Retinal pigment epithelial cell (primary cell): ENCODE measurements around the gene SCUBE1.

Source experiments
- DNase-seq: peaks from one replicate; pipeline ENCODE4 v3.0.0-alpha.2; 2010; ENCODE audit warnings: low read depth
- H3K4me3 ChIP-seq: 2 replicates; pipeline ENCODE4 v1.5.1; 2011; ENCODE audit warnings: mild to moderate bottlenecking, low read length, control low read depth, moderate library complexity
- TF ChIP-seq, protein P1 (sequence below): conservative IDR thresholded peaks from 2 replicates; pipeline ENCODE4 v1.5.1; 2011; ENCODE audit warnings: low read depth, low read length, control low read depth, inconsistent platforms

The SCUBE1 gene

DNA sequence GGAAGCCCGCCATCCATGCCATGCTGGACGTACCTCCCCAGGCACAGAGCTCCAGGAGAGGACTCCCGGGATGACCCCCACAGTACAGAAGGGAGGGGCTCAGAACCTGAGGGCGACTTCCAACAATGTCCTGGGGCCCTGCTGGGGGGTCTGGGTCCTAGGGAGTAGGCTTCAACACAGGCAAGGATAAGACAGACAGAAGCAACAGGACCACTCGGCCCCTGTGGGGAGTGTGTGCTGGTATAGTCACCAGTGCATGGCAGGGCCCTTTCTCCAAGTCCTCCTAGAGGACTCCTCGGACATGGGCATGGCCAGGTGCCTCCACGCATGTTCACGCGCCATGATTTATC, 173.1 kb downstream of the SCUBE1 start:
- DNase-seq = no peak
- TF ChIP-seq, protein P1, sequence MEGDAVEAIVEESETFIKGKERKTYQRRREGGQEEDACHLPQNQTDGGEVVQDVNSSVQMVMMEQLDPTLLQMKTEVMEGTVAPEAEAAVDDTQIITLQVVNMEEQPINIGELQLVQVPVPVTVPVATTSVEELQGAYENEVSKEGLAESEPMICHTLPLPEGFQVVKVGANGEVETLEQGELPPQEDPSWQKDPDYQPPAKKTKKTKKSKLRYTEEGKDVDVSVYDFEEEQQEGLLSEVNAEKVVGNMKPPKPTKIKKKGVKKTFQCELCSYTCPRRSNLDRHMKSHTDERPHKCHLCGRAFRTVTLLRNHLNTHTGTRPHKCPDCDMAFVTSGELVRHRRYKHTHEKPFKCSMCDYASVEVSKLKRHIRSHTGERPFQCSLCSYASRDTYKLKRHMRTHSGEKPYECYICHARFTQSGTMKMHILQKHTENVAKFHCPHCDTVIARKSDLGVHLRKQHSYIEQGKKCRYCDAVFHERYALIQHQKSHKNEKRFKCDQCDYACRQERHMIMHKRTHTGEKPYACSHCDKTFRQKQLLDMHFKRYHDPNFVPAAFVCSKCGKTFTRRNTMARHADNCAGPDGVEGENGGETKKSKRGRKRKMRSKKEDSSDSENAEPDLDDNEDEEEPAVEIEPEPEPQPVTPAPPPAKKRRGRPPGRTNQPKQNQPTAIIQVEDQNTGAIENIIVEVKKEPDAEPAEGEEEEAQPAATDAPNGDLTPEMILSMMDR = no peak
- no peak overlapping the region for H3K4me3 ChIP-seq

DNA sequence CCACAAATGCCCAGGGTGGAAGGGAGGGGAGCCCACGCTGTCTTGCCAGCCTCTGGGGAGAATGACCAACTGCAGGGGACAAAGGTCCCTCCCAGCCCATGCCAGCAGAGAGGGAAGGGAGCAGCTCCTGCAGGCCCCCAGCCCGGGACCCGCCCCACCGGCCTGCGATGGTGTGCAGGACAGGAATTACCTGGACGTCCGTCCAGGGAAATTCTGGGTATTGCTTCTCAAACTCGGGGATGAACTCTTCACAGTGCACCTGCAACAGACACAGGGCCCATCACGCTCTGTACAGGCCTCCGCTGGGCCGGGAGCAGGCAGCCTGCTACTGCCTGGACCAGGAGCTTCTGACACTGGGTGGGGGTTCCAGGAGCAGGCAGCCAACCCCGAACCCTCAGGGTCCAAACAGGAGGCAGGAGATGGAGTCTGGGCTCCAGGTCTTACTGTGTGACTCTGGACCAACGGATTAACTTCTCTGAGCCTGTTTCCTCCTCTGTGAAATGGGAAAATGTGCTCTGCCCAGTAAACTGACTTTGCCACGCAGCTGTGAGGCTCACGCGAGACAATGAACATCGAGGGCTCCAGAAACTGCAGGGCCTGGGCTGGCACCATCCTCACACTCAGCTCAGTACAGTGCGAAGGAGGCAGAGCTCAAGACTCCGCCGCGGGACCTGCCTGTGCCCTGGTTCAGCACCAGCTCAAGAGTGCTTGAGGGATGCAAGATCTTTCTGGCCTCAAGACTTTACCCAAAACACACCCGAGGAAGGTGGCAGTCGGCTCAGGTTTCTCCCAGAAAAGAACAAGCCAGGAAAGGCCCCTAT, 173.7 kb downstream of the SCUBE1 start:
- H3K4me3 ChIP-seq = no peak overlapping the region
- DNase-seq = no peak
- TF ChIP-seq, protein P1 = no peak

GRCh38 chr22:43168471-43169309, 174.5 kb downstream of the SCUBE1 start:
- DNase-seq = no peak
- TF ChIP-seq, protein P1 = no peak
- H3K4me3 ChIP-seq = no peak overlapping the region

- TF ChIP-seq, protein P1 = no peak
- no peak overlapping the region for H3K4me3 ChIP-seq
- no peak for DNase-seq
Observed at GRCh38 chr22:43167001-43167589, 176.1 kb downstream of the SCUBE1 start.

DNA sequence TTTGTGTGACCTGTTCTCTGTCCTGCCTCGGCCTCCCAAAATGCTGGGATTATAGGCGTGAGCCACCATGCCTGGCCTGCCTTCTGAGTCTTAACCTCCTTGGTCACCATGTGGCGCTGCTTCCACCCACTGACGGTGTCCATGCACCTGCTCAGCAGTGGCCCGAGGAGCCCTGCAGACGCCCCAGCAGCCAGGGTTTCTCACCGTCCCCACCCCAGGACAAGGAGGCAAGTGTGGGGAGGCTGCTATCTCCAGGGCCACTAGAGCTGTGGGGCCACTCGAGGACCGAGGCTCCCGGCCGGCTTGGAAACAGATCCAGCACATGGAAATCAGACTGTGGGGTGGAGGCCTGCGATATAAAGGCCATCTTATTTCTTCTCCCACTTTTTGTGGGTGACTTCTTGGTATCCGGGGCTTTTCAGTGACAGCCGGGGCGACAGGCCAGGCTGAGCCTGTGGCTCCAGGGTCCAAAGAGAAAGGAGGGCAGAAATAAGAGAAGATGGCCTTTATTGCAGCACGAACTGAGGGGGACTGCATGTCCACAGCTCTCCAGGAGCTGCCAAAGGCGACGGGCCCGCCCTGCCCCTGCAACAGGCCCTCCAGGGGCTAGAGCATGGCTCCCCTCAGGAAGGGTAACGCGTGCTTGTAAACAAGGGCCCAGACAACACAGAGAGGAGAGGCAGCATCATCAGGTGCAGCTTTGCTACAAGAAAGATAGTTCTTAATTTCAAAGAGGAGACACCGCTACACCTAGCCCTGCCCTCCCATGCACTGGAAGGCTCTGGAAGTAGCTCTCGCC, 176.8 kb downstream of the SCUBE1 start:
- DNase-seq = no peak
- TF ChIP-seq, protein P1 = no peak
- no peak overlapping the region for H3K4me3 ChIP-seq

- DNase-seq = no peak
- TF ChIP-seq, protein P1 = no peak
- H3K4me3 ChIP-seq = no peak overlapping the region
Observed at GRCh38 chr22:43164636-43165035, 178.5 kb downstream of the SCUBE1 start.
